ENCODE measurements around the gene SH3RF3.

GRCh38 chr2:109236147-109236546, 107.1 kb downstream of the SH3RF3 start:
- no peak for TF ChIP-seq POLR2A (IDR thresholded peaks at IDR 0.05; ENCODE audit: low read depth, low read length)
- no peak for TF ChIP-seq POLR2AphosphoS5 (IDR thresholded peaks at IDR 0.05; ENCODE audit: low read depth, low read length)
- TF ChIP-seq TAF1 (IDR thresholded peaks at IDR 0.05; ENCODE audit: low read depth, low read length), result no peak
- no peak for TF ChIP-seq SPI1 (IDR thresholded peaks at IDR 0.05; ENCODE audit: low read depth, low read length)
- no peak for TF ChIP-seq POU2F2 (IDR thresholded peaks at IDR 0.05; ENCODE audit: low read depth, low read length)
- TF ChIP-seq PAX5 (IDR thresholded peaks at IDR 0.05; ENCODE audit: insufficient read depth, low read length, severe bottlenecking), result no peak
